Spleen (tissue), 7 donors: ENCODE results near the gene ZMIZ2.

Experiments
- CTCF ChIP-seq, 11 experiments: fragments of 200-600 bp in 7 of 11; fragments of 450-650 bp in 4 of 11; sonication (generic) in 4 of 11; IDR thresholded peaks in 8 of 11; conservative IDR thresholded peaks in 3 of 11; 1 replicate in 7 of 11; 2 replicates in 4 of 11; pipeline versions ENCODE4 v1.4.0 to v1.8.0; 2016 to 2021; ENCODE audit warnings: antibody characterized with exemption in 11 of 11, inconsistent platforms in 4 of 11, mild to moderate bottlenecking in 1 of 11
- POLR2AphosphoS5 ChIP-seq, 3 donors: sonication (generic); formaldehyde crosslinking; IDR thresholded peaks; one replicate each; pipeline ENCODE4 v1.5.1; 2017; ENCODE audit warnings: antibody characterized with exemption in 3 of 3
- donor health status: DM: no; HTN: no; CAD: no; lungs with moderate emphysema.
- donor health status: DM: no; HTN: no; CAD: no.
- donor health status: DM: no; HTN: no; CAD: no.

- no peak for TF ChIP-seq POLR2AphosphoS5 (IDR thresholded peaks at IDR 0.05)
- no peak for TF ChIP-seq CTCF (IDR thresholded peaks at IDR 0.05 in 8 of 11, conservative IDR thresholded peaks at IDR 0.05 in 3 of 11)
Observed at GRCh38 chr7:44764081-44764480, 15.4 kb downstream of the ZMIZ2 start.
